GM18505 (cell line): ENCODE measurements around the gene LRRC4C.

Source experiments
- ATAC-seq: cut with Tn5 transposase; IDR thresholded peaks from one replicate; pipeline ENCODE4 v1.9.1; 2021; ENCODE audit not compliant: unreplicated experiment
- POLR2A ChIP-seq: IDR thresholded peaks from 4 replicates; pipeline ENCODE4 v1.6.1; 2011; ENCODE audit warnings: borderline replicate concordance; ENCODE audit not compliant: insufficient read depth, insufficient read length; ENCODE audit errors: extremely low read depth

Gene LRRC4C

DNA sequence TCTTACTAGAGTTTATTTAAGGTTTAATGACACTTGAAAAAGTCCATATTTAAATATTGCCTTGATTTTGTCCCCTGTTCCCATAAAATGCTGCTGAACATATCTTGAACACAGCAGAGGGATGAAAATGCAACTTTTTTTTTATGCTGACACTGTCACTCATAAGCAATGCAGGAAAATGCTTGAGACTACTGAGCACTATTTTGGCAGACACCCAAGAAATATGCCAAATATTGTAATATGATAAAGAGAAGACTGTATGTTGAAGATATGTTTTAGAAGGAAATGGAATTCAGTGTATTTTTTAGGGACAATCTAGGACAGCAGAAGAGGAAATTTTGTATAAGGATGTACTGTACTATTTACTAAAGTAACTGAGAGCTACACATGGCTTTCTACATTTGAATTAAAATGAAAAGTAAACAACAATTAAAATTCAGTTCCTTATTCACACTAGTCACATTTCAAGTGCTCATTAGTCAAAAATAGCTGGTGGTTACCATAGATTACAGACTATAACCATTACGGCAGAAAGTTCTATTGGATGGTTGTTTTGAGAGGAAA, 58.6 kb downstream of the LRRC4C start:
- no peak for ATAC-seq
- no peak for TF ChIP-seq POLR2A

DNA sequence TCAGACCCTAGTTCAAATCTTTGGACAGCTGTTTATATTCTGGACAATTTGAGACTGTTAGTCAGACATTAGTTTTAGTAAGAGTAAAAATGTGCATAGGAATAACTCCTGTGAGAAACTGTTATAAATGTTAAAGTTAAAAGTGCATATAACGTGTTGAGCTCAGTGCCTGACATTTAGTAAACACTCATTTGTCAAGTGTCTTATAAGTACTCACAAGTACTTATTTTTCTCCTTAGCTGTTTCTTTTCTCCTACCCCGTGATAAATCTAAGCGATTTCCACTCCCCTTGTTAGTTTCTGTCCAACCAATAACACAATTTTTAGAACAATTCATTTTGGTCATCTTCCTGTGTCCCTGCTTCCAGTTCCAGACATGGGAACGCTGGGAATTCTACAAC, 59.3 kb downstream of the LRRC4C start:
- no peak for ATAC-seq

DNA sequence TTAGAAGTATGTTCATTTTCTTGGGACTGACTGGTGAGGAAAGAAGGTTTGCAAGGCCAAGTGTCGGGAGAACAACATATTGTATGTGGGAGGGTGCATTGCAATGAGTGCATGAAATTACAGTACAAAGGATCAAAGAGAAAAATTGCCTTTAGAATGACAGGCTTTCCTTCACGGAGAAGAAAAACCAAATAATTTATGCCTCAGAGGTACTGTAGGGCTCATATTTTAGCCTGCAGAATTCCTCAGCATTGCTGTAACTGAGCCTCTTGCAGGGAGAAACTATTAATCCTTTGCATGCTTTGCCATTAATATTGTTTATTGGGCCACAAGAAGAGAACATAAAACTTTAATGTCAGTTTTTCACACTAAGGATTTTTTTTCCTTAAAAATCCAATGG, 60.1 kb downstream of the LRRC4C start:
- ATAC-seq = no peak
- TF ChIP-seq POLR2A = no peak

More for the DNA sequence above, 59.3 kb downstream of the LRRC4C start:
- TF ChIP-seq POLR2A = no peak

DNA sequence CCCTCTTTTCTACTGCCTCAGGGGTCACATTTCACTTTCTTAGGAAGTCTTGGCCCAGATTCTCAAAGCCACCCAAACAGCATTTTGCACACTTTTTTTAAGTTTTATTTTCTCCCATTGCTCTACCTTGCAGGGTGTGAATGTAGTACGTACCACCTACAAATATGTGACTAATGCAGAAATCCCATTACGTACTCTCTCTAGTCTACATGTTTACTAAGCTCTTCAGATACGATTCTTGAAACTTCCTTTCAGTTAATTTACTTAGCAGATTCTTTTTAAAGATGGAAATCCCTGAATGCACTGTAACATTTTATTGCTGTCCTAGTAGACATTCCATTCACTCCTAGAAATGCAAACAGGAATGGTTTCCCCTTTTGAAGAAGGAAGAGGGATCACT, 61.3 kb downstream of the LRRC4C start:
- ATAC-seq = no peak
- TF ChIP-seq POLR2A = no peak

DNA sequence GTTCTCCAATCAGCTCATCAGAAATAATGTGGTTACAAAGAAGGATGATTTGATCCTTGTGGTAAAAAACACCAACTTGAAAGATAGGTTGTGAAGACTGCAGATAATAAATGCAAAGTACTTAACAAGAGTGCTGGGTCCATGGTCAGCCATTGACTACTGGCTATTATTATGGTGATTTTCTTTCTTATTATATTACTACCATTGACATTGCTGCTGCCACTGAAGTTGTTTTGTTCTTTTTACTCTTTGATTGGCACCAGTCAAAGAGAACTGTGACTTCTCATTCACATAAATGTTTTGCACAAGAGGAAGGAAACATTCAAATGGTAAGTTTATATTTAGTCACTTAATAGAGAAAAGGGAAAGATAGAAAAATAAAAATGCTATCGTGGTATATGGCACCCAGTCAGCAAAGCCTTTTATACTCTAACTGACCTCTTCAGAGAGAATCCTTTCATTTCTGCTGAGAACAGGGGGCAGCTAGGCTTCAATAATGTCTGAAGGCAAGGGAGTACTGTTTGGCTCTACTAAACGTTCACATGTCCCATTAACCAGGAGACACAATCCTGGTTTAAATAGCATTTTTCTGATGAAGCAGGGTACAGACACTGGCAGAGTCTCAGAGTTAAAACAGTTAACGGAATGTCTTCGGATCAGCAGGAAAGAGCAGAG, 64.8 kb downstream of the LRRC4C start:
- ATAC-seq = no peak
- no peak for TF ChIP-seq POLR2A

DNA sequence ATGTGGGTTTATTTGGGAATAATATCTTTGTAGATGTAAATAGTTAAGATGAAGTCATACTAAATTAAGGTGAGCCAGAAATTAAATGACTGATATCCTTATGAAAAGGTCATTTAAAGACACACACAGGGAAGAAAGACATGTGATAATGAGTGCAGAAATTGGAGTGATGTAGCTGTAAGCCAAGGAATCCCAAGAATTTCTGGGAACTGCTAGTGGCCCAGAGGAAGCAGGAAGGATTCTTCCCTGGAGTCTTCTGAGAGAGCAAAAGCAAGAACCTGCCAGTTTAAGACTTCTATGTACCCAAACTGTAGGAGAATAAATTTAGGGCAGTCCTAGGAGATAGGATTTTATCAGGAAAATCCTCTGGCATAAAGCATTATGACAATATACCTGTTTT, 66.9 kb downstream of the LRRC4C start:
- no peak for TF ChIP-seq POLR2A
- ATAC-seq = no peak

DNA sequence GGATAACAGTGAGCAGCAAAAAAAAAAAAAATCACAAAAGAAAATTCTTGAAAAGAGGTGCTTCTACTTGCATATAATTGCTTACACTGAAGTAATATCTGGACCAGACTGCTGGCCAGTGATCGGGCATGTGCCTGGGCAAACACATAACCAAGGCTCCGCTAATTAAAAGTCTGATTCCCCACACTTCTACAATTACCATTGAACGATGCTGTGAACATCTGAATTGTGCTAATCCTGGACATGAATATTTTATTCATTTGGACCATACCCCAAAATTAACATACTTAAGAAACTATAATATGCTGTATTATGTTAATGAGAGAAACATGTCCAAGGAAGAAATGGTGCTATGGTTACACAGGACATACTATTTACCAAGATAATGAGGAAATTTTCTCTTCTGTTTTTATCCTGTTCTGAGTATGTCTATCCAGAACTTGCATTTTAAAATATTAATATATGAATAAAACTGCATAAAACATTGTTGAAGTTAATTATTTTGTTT, 69.8 kb downstream of the LRRC4C start:
- no peak for ATAC-seq
- no peak for TF ChIP-seq POLR2A

DNA sequence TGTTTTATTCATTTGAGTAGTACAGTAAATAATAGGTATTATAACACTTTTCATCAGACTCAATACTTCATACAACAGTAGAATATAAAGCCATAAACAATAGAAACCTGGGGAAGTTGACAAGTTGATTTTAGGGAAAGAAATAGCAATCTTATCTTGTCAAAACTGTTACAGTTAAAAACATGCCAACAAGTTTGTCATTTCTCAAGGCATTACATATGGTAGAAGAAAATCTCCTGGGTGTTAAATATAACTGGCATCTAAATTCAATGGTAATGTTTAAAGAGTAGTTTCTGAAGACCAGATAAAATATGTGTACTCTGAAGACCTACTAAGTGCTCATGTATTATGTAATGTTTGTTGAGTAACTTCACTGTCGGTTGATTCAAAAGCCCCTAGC, 75.1 kb downstream of the LRRC4C start:
- TF ChIP-seq POLR2A = no peak
- no peak for ATAC-seq

DNA sequence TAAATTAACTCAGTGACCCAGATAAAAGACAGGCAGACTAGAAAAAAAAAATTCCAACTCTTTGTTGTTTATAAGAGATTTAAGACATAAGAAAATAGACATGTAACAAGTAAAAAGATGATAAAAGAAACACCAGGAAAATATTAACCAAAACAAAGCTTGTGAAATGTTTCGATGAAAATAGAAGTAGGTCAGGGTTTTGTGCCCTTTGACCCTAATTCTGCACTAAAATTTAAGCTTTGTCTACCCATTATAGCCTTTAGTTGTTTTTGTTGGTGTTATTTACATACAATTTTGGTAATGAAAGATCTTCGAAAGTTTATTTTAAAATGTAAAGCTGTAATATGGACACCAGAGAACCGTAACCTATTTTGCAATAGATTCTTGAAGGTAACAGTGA, 75.7 kb downstream of the LRRC4C start:
- ATAC-seq = no peak
- no peak for TF ChIP-seq POLR2A

DNA sequence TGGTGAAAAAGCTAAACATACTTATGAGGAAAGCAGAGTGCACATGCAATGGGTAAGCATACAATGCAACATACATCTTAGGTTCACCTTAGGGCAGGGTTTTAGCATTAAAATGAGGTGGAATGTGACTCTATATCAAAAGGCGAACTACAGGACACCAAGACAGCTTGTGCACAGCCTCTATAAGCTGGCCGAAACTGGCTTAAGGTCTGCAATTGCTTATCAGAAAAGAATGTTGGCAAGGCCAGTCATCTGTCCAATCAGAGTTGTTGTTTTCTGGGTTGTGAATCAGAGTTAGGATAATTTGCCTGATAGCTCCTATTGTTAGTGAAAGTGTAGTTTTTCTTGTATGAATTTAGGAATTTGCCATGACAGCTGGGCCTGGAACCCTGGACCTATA, 76.5 kb downstream of the LRRC4C start:
- no peak for ATAC-seq
- no peak for TF ChIP-seq POLR2A

DNA sequence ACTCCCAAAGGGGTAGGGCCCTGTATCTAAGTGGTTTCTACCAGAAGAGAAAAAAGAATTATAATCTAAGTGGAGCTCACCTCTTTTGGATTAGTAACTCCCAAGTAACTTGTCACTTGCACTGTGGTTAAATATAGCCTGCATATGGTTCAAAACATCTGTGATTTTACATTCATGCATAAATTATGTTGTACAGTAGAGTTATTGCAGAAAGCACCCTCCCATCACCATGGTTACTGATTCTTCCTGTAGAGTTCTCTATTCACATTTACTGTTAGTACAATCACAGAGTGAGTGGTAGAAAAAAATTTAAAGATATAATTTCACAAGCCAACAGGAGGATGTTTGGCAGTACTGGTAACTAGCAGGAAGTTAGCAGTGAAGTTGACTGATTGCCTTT, 80.4 kb downstream of the LRRC4C start:
- TF ChIP-seq POLR2A = no peak
- ATAC-seq = no peak

DNA sequence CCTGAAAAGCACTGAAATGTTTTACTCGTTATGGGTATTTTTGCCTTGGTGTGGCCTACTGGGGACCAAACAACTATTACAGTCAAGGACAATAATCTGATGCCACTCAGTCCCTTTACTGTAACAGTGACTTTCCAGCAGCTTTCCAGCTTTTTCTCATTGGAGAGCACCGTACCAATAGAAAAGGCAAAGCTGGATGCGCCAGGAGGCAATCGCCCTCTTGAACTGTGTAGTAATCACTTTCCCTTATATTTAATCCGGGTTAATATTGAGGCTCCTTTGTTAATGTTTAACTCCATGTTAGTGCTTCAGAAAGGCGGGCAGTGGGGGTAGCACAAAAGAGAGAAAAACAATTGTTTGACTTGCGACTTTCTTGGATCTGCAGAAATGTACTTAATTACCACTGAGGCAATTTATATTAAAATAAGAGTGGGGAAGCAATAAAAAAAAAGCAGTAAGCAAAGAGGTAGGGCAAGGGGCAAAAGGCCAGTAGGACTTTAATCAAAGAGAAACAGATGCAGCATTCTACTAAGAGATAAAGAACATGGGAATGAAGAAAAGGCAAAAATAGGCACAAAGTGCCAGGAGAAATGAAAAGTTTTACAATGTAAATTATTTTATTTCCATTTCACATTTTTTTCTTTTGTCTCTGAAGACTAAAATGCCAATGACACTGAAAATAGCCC, 81.6 kb downstream of the LRRC4C start:
- ATAC-seq = no peak
- TF ChIP-seq POLR2A = no peak

DNA sequence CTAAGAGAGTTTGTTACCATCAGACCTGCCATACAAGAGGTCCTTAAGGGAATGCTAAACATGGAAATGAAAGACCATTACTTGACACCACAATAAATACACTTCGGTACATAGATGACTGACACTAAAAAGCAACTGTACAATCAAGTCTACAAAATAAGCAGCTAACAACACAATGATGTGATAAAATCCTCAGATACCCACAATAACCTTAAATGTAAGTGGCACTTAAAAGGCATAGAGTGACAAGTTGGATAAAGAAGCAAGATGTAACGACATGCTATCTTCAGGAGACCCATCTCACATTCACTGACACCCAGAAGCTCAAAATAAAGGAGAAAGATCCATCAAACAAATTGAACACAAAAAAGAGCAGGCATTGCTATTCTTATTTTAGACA, 107.6 kb downstream of the LRRC4C start:
- ATAC-seq = no peak
- no peak for TF ChIP-seq POLR2A

DNA sequence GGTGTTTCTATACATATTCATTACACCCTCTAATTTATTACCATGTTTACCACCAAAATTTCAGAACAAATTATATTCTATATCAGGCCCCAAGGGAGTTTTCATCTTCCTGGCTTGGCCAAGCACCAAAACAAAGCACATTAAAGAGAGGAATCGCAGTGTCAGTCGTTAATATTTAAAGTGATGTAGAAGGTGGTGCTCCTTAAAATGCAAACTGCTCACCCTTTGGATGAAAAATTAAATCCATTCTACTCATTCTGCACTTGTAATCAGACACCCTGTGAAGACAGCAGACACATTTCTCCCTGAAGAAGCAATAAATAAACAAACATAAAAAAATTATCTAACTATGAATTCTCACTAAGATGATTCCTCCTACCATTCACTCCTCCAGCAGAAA, 113.4 kb downstream of the LRRC4C start:
- no peak for ATAC-seq
- TF ChIP-seq POLR2A = no peak
